ENCODE results near the gene FBRS.

The FBRS gene

GRCh38 chr16:30622455-30623032 lies 35.7 kb upstream of the FBRS start:
- no peak for TF ChIP-seq POLR2AphosphoS5 (IDR thresholded peaks at IDR 0.05; ENCODE audit: low read depth, low read length)
- no peak for TF ChIP-seq FOXP2 (optimal IDR thresholded peaks at IDR 0.05; ENCODE audit: borderline replicate concordance, extremely low read depth, extremely low read length, insufficient read depth)
- no peak for TF ChIP-seq REST (IDR thresholded peaks at IDR 0.05; ENCODE audit: insufficient read depth in 1 of 2, low read depth in 2 of 2, low read length in 2 of 2)
- TF ChIP-seq TAF1 (IDR thresholded peaks at IDR 0.05; ENCODE audit: borderline replicate concordance, insufficient read depth, low read length) = no peak
- TF ChIP-seq SIN3A (IDR thresholded peaks at IDR 0.05; ENCODE audit: borderline replicate concordance, insufficient read depth, low read length) = no peak

GRCh38 chr16:30623536-30624283 lies 34.5 kb upstream of the FBRS start:
- TF ChIP-seq REST (IDR thresholded peaks at IDR 0.05; ENCODE audit: insufficient read depth in 1 of 2, low read depth in 2 of 2, low read length in 2 of 2) = no peak

GRCh38 chr16:30626236-30626635 lies 32.0 kb upstream of the FBRS start:
- TF ChIP-seq POLR2AphosphoS5 (IDR thresholded peaks at IDR 0.05; ENCODE audit: low read depth, low read length) = no peak
- no peak for TF ChIP-seq SIN3A (IDR thresholded peaks at IDR 0.05; ENCODE audit: borderline replicate concordance, insufficient read depth, low read length)
- TF ChIP-seq TAF1 (IDR thresholded peaks at IDR 0.05; ENCODE audit: borderline replicate concordance, insufficient read depth, low read length) = no peak
- no peak for TF ChIP-seq FOXP2 (optimal IDR thresholded peaks at IDR 0.05; ENCODE audit: borderline replicate concordance, extremely low read depth, extremely low read length, insufficient read depth)
- TF ChIP-seq REST (IDR thresholded peaks at IDR 0.05; ENCODE audit: insufficient read depth in 1 of 2, low read depth in 2 of 2, low read length in 2 of 2) = no peak

- no peak for TF ChIP-seq FOXP2 (optimal IDR thresholded peaks at IDR 0.05; ENCODE audit: borderline replicate concordance, extremely low read depth, extremely low read length, insufficient read depth)
- TF ChIP-seq SIN3A (IDR thresholded peaks at IDR 0.05; ENCODE audit: borderline replicate concordance, insufficient read depth, low read length) = no peak
- TF ChIP-seq TAF1 (IDR thresholded peaks at IDR 0.05; ENCODE audit: borderline replicate concordance, insufficient read depth, low read length) = no peak
- no peak for TF ChIP-seq REST (IDR thresholded peaks at IDR 0.05; ENCODE audit: insufficient read depth in 1 of 2, low read depth in 2 of 2, low read length in 2 of 2)
- no peak for TF ChIP-seq POLR2AphosphoS5 (IDR thresholded peaks at IDR 0.05; ENCODE audit: low read depth, low read length)
These were observed 29.3 kb upstream of the FBRS start for GRCh38 chr16:30628628-30629540.
